ENCODE measurements around the gene SPHK2.
"Not testable (repeated sequence)": the region's sequence is repeated elsewhere in the genome, so short reads cannot be mapped to it uniquely, and the experiment has no call there.

Gene SPHK2

GRCh38 chr19:48624791-48625723, 5.8 kb downstream of the SPHK2 start:
- no peak for DNase-seq

- no peak for DNase-seq
Observed at GRCh38 chr19:48625891-48626327, 6.6 kb downstream of the SPHK2 start.

- no peak for DNase-seq
Observed at GRCh38 chr19:48627201-48627864, 8.0 kb downstream of the SPHK2 start.

GRCh38 chr19:48627865-48628314, 8.6 kb downstream of the SPHK2 start:
- DNase-seq = no peak

GRCh38 chr19:48628486-48629296, 9.4 kb downstream of the SPHK2 start:
- DNase-seq = no peak

- no peak for DNase-seq
Observed at GRCh38 chr19:48629297-48629598, 9.9 kb downstream of the SPHK2 start.

- peak in 3 of 6 experiments; percentile 21 to 39 (median 37) for DNase-seq
Observed at GRCh38 chr19:48629599-48630295, 10.4 kb downstream of the SPHK2 start.

- no peak for DNase-seq
Observed at GRCh38 chr19:48630296-48631063, 11.2 kb downstream of the SPHK2 start.

GRCh38 chr19:48631225-48631624, 11.9 kb downstream of the SPHK2 start:
- DNase-seq = no peak

- DNase-seq = not testable (repeated sequence)
Observed at GRCh38 chr19:48632286-48632685, 13.0 kb downstream of the SPHK2 start.

- no peak for DNase-seq
Observed at GRCh38 chr19:48632692-48633147, 13.4 kb downstream of the SPHK2 start.

GRCh38 chr19:48633148-48634035, 14.1 kb downstream of the SPHK2 start:
- no peak for DNase-seq

GRCh38 chr19:48634036-48634342, 14.7 kb downstream of the SPHK2 start:
- DNase-seq = no peak

- DNase-seq = peak; percentile 79 to 92 (median 88)
Observed at GRCh38 chr19:48634424-48635262, 15.3 kb downstream of the SPHK2 start.

GRCh38 chr19:48635263-48635965, 16.1 kb downstream of the SPHK2 start:
- DNase-seq = peak; percentile 46 to 84 (median 74)

GRCh38 chr19:48635966-48636858, 16.9 kb downstream of the SPHK2 start:
- DNase-seq = peak in 5 of 6 experiments; percentile 18 to 49 (median 36)

- DNase-seq = peak in 2 of 6 experiments; percentile 36 to 45
Observed at GRCh38 chr19:48636859-48637448, 17.6 kb downstream of the SPHK2 start, which contains the start of gene DBP. Gene DBP, minus strand, starts transcription at chr19:48637379. Its CDS starts 385 bp downstream, at chr19:48636994.
